Immature natural killer cell (primary cell): ENCODE data around the gene TKFC. TPM values are rescaled to one million over a fixed set of nuclear protein-coding genes. Genes with fewer than 3 reads are reported as not detected.
A peak's percentile ranks its signal among the peaks of the same experiment; 100 is the strongest.
"Not testable (repeated sequence)": the region's sequence is repeated elsewhere in the genome, so short reads cannot be mapped to it uniquely, and the experiment has no call there.

Source experiments
- DNase-seq, 3 donors: peaks; one replicate each; pipeline ENCODE4 v3.0.0; 2022; ENCODE audit warnings: mixed read lengths in 1 of 3
- H3K27ac Mint-ChIP-seq, 6 donors: one replicate each; pipeline ENCODE4 v1.8.0; 2020; ENCODE audit warnings: mixed read lengths in 6 of 6, mild to moderate bottlenecking in 5 of 6, inconsistent platforms in 4 of 6, moderate library complexity in 3 of 6
- H3K27me3 Mint-ChIP-seq, 3 donors: one replicate each; pipeline ENCODE4 v1.8.0; 2020 to 2021; ENCODE audit warnings: low read depth in 3 of 3, mild to moderate bottlenecking in 3 of 3, mixed read lengths in 3 of 3, moderate library complexity in 3 of 3, inconsistent platforms in 1 of 3
- H3K36me3 Mint-ChIP-seq, 3 donors: one replicate each; pipeline ENCODE4 v1.8.0; 2020; ENCODE audit warnings: mixed read lengths in 3 of 3, inconsistent platforms in 2 of 3, mild to moderate bottlenecking in 2 of 3
- H3K4me1 Mint-ChIP-seq, 2 donors: one replicate each; pipeline ENCODE4 v1.8.0; 2020; ENCODE audit warnings: inconsistent platforms in 2 of 2, mild to moderate bottlenecking in 2 of 2, mixed read lengths in 2 of 2, moderate library complexity in 1 of 2
- H3K4me3 Mint-ChIP-seq, 5 donors: one replicate each; pipeline ENCODE4 v1.8.0; 2020; ENCODE audit warnings: mild to moderate bottlenecking in 5 of 5, mixed read lengths in 5 of 5, inconsistent platforms in 3 of 5, moderate library complexity in 3 of 5
- H3K9me3 Mint-ChIP-seq, 6 donors: one replicate each; pipeline ENCODE4 v1.8.0; 2020; ENCODE audit warnings: mild to moderate bottlenecking in 6 of 6, mixed read lengths in 6 of 6, inconsistent platforms in 4 of 6, moderate library complexity in 3 of 6
- polyA plus RNA-seq, 3 donors: library from polyadenylated mRNA; unstranded; fragments of 300-500 nt; fragmentation: Illumina TruSeq; gene quantifications; one replicate each; pipeline ENCODE4 v1.2.3, GENCODE V29; 2021

TKFC gene
- polyA plus RNA-seq, 3 donors from 2014 or later: 35.0 to 38.2 (median 36.2) TPM

DNA sequence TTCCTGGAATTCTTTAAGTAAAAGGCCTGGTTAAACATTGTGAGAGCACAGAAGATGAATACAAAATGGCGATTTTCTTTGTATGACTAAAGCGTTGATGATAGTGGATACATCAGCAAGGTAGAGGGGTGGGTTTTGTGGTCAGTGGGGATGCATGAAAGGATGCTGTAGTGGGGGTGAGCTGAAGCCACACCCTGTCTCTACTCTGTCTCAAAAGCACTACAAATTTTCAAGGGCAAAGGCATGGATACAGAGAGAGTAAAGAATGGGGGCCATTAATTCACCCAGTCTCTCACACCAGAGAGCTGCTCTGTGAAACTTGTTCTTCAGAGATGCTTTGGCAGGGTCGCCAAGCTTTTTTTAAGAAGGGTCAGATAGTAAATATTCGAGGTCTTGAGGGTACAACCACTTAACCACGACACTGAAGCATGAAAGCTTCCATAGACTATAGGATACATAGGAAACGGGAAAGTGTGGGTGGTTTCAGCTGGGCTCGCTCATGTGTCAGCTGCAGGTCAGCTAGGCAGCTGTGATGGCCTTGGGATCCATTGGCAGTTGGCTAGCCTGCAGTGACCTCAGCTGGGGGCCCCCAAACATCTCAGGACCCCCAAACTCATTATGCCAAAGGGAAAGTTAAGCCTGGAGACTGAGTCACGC is 37.4 kb downstream of the TKFC start:
- no peak for DNase-seq
- H3K27ac Mint-ChIP-seq: peak overlapping the region in 1 of 6 donors; percentile 29
- H3K9me3 Mint-ChIP-seq: no peaks in the 10 kb centered on the region
- peaks cover 0 to 1% of the 10 kb centered on the region in 2 donors for H3K4me1 Mint-ChIP-seq
- peaks cover 0 to 1% (median 0%) of the 10 kb centered on the region in 3 donors for H3K27me3 Mint-ChIP-seq
- peaks cover 13 to 34% (median 17%) of the 10 kb centered on the region in 3 donors for H3K36me3 Mint-ChIP-seq
- H3K4me3 Mint-ChIP-seq: no peak overlapping the region

DNA sequence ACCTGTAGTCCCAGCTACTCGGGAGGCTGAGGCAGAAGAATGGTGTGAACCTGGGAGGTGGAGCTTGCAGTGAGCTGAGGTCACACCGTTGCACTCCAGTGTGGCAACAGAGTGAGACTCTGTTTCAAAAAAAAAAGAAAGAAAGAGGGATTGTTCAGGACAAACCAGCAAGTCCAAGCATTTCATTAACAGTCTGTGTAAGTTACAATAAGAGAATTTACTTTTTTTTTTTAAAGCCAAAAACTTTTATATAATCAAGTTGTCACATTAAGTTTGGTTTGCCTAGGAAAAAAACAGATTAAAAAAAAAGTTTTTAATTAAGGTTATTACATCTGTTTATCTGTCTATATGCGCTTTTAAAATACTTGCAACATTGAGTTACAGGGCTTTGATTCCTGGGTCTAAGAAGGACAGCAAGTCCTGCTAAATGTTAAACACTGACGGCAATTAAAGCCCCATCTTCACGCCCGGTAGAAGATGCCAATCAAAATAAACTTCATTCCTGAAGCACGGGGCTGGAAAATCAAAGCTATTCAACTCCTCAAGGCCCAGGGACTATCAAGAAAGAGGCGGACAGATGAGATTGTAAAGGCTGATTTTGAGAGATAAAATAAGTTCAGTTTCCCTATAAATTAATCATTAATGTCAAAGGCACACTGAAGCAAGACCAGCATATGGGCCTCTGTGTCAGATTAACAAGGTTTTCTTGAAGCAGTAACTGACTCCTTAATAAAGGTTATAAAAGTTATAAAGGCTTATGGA is 39.8 kb downstream of the TKFC start:
- Mint-ChIP-seq H3K36me3 (peaks cover 10 to 26% (median 16%) of the 10 kb centered on the region in 3 donors), H3K27me3 (peaks cover 0 to 1% (median 0%) of the 10 kb centered on the region in 3 donors), H3K4me1 (peaks cover 0 to 1% of the 10 kb centered on the region in 2 donors), H3K4me3 (no peak overlapping the region), H3K9me3 (no peaks in the 10 kb centered on the region), H3K27ac (no peak overlapping the region)
- DNase-seq: no peak

DNA sequence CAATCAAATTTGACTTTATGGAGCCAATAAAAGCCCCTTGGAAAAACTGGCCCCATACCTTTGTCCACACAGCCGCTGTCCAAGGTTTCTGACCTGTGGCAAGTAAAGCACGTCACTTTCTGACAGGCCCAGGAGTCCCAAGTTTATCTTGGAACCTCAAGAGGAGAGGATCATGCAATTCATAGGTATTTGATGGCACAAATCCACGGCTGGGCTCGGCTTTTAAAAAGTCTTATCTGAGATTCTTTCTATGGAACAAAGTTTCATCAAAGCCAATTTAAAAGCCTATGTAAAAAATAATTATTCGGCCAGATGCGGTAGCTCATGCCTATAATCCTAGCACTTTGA is 42.7 kb downstream of the TKFC start:
- Mint-ChIP-seq H3K36me3 (peaks cover 4 to 8% (median 7%) of the 10 kb centered on the region in 3 donors), H3K27me3 (no peaks in the 10 kb centered on the region), H3K4me1 (no peaks in the 10 kb centered on the region), H3K9me3 (no peaks in the 10 kb centered on the region), H3K27ac (no peak overlapping the region), H3K4me3 (no peak overlapping the region)
- DNase-seq: no peak

DNA sequence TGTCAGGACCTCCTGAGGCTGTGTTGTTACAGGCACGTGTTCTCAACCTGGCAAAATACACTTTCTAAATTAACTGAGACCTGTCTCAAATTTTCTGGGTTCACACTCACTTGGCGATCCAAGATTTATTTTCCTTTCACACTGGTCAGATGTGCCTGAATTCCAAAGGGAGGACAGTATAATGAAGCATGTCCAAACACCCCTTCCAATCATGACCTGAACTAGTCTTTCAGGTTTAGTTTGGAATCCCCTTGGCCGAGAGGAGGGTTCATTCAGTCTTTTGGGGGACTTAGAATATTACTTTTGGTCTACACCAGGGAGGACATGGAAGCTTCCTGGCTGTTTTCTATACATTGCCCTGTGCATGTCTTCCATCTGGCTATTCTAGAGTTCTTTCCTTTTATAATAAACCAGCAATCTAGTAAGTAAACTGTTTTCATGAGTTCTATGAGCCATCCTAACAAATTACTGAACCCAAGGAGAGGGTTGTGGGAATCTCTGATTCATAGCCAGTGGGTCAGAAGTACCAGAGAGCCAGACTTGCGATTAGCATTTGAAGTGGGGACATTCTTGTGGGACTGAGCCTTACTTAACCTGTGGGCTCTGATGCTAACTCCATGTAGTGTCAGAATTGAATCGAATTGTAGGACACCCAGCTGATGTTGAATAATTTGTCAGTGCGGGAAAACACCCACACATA is 44.6 kb downstream of the TKFC start:
- H3K4me1 Mint-ChIP-seq: no peaks in the 10 kb centered on the region
- H3K27me3 Mint-ChIP-seq: no peaks in the 10 kb centered on the region
- no peak overlapping the region for H3K4me3 Mint-ChIP-seq

DNA sequence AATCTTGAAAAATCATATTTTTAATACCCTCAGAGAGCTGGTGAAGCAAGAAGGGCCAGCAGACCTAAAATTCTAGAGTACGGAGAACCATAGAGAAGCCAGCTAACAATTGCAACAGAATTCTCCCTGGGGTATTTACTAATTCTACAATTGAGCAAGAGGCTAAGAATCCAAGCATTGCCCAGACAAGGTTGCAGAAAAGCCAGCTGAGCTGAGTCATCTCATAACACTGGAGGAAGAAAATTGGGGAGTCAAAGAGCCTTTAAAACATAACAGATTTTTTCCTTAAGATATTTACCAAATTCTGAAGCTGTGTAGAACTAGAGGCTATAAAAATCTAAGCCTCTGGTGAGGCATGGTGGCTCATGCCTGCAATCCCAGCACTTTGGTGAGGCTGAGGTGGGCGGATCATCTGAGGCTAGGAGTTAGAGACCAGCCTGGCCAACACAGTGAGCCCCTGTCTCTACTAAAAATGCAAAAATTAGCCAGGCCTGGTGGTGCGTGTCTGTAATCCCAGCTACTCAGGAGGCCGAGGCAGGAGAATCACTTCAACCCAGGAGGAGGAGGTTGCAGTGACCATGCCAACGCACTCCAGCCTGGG is 45.8 kb downstream of the TKFC start:
- Mint-ChIP-seq H3K4me3 (no peak overlapping the region), H3K36me3 (peaks cover 0 to 8% (median 7%) of the 10 kb centered on the region in 3 donors), H3K27me3 (no peaks in the 10 kb centered on the region), H3K4me1 (no peaks in the 10 kb centered on the region), H3K27ac (no peak overlapping the region), H3K9me3 (no peaks in the 10 kb centered on the region)
- no peak for DNase-seq

More for the DNA sequence above, 44.6 kb downstream of the TKFC start:
- peaks cover 0 to 8% (median 7%) of the 10 kb centered on the region in 3 donors for H3K36me3 Mint-ChIP-seq
- H3K9me3 Mint-ChIP-seq: no peaks in the 10 kb centered on the region
- no peak for DNase-seq
- no peak overlapping the region for H3K27ac Mint-ChIP-seq

DNA sequence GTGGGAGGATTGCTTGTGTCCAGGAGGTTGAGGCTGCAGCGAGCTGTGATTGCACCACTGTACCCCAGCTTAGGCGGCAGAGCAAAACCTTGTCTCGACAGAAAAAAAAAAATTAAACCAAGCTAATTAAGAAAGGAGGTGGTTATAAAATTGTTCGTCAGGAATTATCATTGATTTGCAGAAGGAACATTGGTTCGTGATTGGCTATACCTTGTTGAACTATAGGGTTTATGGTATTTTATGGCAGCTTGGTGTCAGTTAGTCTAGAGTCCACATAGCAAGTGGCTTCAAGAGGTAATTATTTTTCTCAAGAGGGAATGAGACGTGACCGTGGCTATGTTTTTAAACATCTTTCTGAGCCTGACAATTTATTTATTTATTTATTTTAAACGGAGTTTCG is 47.9 kb downstream of the TKFC start:
- Mint-ChIP-seq H3K36me3 (peaks cover 0 to 8% (median 7%) of the 10 kb centered on the region in 3 donors), H3K27me3 (no peaks in the 10 kb centered on the region), H3K27ac (no peak overlapping the region), H3K4me3 (no peak overlapping the region), H3K4me1 (peaks cover 3 to 7% of the 10 kb centered on the region in 2 donors), H3K9me3 (no peaks in the 10 kb centered on the region)
- no peak for DNase-seq

DNA sequence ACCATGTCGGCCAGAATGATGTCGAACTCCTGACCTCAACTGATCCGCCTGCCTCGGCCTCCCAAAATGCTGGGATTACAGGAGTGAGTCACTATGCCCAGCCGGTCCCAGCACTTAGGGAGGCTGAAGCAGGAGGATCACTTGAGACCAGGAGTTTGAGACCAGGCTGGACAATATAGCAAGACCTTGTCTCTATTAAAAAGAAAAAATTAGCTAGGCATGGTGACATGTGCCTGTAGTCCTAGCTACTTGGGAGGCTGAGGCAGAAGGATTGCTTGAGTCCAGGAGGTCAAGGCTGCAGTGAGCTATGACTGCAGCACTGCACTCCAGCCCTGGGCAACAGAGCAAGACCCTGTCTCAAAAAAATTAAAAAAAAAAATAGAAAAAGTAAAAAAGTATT is 50.8 kb downstream of the TKFC start:
- not testable (repeated sequence) for H3K27ac Mint-ChIP-seq, H3K4me1 Mint-ChIP-seq, H3K36me3 Mint-ChIP-seq, DNase-seq, H3K4me3 Mint-ChIP-seq, H3K27me3 Mint-ChIP-seq, H3K9me3 Mint-ChIP-seq

DNA sequence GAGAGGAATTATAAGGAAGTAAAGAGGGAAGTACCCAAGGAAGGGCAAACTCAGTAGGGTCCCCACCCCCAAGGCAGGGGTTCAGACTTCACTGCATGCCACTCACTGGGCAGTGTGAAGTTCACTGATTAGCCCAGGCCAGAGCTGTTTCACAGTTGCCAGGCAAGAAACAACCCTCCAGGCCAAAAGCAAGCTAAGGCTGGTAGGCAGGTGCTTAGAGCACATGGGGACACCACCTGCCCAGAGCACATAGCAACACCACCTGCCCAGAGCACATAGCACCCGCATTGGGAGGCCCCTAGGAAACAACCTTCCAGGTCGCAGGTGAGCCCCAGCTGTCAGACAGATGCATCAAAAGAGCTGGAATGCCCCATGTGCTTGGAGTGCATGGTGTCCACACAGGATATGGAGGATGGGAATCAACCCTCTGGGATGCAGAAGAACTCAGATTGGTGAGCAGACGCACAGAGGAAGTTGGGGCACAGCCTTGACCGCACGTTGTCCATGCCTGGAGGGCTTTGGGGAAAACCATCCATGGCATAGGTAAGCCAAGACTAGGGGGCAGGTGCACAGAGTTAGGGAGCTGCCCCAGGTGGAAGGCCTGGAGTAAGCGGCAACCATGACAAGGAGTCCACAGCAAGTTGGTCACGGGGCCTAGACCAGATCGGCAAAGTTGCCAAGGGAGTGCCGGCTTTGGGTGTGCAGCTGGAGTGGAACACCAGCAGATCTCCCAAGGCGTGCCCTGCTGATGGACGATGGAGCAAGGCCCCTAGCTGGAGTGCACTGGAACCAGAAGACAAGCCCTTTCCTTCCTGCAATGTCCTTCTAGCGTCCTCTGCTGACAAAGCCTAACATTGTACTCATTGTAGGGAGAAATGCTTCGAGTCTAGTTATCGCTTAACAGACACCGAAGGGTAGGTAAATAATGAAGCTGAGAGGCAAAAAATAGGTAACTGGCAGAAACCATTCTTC is 51.5 kb downstream of the TKFC start:
- H3K27ac Mint-ChIP-seq: no peak overlapping the region
- H3K27me3 Mint-ChIP-seq: no peaks in the 10 kb centered on the region
- H3K36me3 Mint-ChIP-seq: no peaks in the 10 kb centered on the region
- H3K4me3 Mint-ChIP-seq: no peak overlapping the region
- H3K4me1 Mint-ChIP-seq: peaks cover 3 to 7% of the 10 kb centered on the region in 2 donors
- DNase-seq: no peak
- no peaks in the 10 kb centered on the region for H3K9me3 Mint-ChIP-seq

DNA sequence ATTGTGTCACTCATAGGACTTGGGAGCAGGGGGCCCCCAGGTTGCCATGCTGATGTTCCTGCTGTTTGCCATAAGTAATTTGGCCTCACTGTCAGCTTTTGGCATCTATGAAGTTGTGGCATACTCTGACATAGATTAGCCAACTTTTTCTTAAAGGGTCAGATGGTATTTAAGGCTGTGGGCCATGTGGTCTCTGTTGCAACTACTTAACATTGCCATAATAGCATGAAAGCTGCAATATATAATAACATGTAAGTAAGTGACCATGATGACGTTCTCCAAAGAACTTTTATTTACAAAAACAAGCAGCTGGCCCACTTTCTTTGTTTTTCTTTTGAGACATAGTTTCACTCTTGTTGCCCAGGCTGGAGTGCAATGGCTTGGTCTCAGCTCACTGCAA is 57.1 kb downstream of the TKFC start:
- Mint-ChIP-seq H3K27ac (peak overlapping the region in 1 of 6 donors; percentile 5), H3K36me3 (no peaks in the 10 kb centered on the region), H3K27me3 (peaks cover 0 to 9% (median 1%) of the 10 kb centered on the region in 3 donors), H3K4me3 (peak overlapping the region in 3 of 5 donors; percentile 5 to 32 (median 24)), H3K9me3 (no peaks in the 10 kb centered on the region), H3K4me1 (peaks cover 28 to 35% of the 10 kb centered on the region in 2 donors)
- no peak for DNase-seq

DNA sequence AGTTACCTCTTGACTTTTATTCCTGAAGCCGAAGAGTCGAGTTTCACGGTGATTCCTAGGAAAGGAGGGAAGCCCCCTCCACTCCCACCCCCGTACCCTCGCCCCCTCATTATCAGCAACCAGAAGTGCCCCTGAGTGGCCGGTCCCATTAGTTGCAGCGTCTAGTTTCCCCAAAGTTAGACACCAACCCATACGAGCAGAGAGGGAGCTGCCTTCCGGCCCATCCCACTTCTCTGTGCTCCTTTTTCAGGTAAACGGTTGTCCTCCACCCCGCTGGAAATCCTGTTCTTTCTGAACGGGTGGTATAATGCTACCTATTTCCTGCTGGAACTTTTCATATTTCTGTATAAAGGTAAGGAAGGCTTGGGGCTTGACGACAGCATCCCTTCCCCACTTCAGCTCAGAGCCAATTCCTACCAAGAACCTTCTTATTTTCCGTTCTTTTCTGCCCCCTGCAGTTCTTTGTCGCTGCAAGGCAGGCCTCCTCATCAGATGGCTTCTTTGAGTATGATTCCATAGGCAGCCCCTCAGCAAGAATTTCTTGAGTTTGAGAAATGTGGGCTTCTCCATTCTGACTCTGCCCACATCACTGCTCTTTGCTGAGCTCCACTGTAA is 60.1 kb downstream of the TKFC start:
- H3K36me3 Mint-ChIP-seq: peaks cover 0 to 7% (median 6%) of the 10 kb centered on the region in 3 donors
- peak overlapping the region; percentile 90 to 98 (median 97) for H3K27ac Mint-ChIP-seq
- peaks cover 25 to 28% of the 10 kb centered on the region in 2 donors for H3K4me1 Mint-ChIP-seq
- H3K27me3 Mint-ChIP-seq: peaks cover 0 to 9% (median 1%) of the 10 kb centered on the region in 3 donors
- no peaks in the 10 kb centered on the region for H3K9me3 Mint-ChIP-seq
- peak in 1 of 3 donors; percentile 14 for DNase-seq
- H3K4me3 Mint-ChIP-seq: peak overlapping the region; percentile 91 to 97 (median 94)
